H1 (cell line): ENCODE data around the gene FDXACB1. TPM values are rescaled to one million over a fixed set of nuclear protein-coding genes. Genes with fewer than 3 reads are reported as not detected.

ENCODE experiments used
- CTCF ChIA-PET: fragments of 300-600 bp; sonication (Branson Sonifier 250); formaldehyde crosslinking; loops from one replicate; lab custom pipeline; 2021; ENCODE audit not compliant: partially characterized antibody; lab: Charles Lee
- POLR2A ChIA-PET: fragments of 300-600 bp; sonication (Branson Sonifier 250); formaldehyde crosslinking; loops from one replicate; lab custom pipeline; 2021; ENCODE audit warnings: inconsistent platforms; ENCODE audit not compliant: partially characterized antibody; lab: Charles Lee
- DNase-seq, 2 experiments: peaks; one replicate each; pipeline versions ENCODE4 v3.0.0 to v3.0.0-alpha.2; 2010 to 2022; ENCODE audit warnings: low spot score in 2 of 2, low read depth in 1 of 2, mixed read lengths in 1 of 2
- FAIRE-seq: peaks from 2 replicates; lab custom pipeline; 2011; peaks lifted over from hg19 to GRCh38; lab: Jason Lieb, UNC
- H2AFZ ChIP-seq: 2 replicates; pipeline ENCODE4 v1.8.1; 2012; ENCODE audit warnings: low read length, inconsistent platforms
- H2AK5ac ChIP-seq: 2 replicates; pipeline ENCODE4 v1.6.1; 2013; ENCODE audit warnings: low read depth, low read length
- H2BK120ac ChIP-seq: replicated peaks from 2 replicates; pipeline ENCODE3; 2013; ENCODE audit warnings: low read depth, low read length, inconsistent platforms
- H2BK12ac ChIP-seq: 2 replicates; pipeline ENCODE4 v1.6.1; 2013; ENCODE audit warnings: low read depth, low read length
- H2BK15ac ChIP-seq: 2 replicates; pipeline ENCODE4 v1.6.1; 2013; ENCODE audit warnings: low read length
- H2BK20ac ChIP-seq: 2 replicates; pipeline ENCODE4 v1.6.1; 2013; ENCODE audit warnings: low read length
- H2BK5ac ChIP-seq: 2 replicates; pipeline ENCODE4 v1.6.1; 2013; ENCODE audit warnings: low read depth, low read length
- H3K14ac ChIP-seq: 2 replicates; pipeline ENCODE4 v1.6.1; 2013; ENCODE audit warnings: inconsistent platforms; ENCODE audit not compliant: insufficient read length
- H3K18ac ChIP-seq: 2 replicates; pipeline ENCODE4 v1.6.1; 2013; ENCODE audit warnings: low read length; ENCODE audit errors: extremely low read depth
- H3K23ac ChIP-seq: 2 replicates; pipeline ENCODE4 v1.6.1; 2013; ENCODE audit warnings: inconsistent platforms; ENCODE audit not compliant: insufficient read length
- H3K23me2 ChIP-seq: 2 replicates; pipeline ENCODE4 v1.6.1; 2013; ENCODE audit warnings: low read depth, low read length
- H3K27ac ChIP-seq: 2 replicates; pipeline ENCODE4 v1.6.1; 2011; ENCODE audit warnings: low read depth, low read length, inconsistent platforms
- H3K27me3 ChIP-seq, 4 experiments: replicated peaks in 1 of 4; 1 replicate in 1 of 4; 2 replicates in 3 of 4; pipeline versions ENCODE4 v1.6.1 to v1.8.1; 2011 to 2013; ENCODE audit warnings: low read length in 3 of 4, mild to moderate bottlenecking in 3 of 4, inconsistent platforms in 2 of 4, mixed read lengths in 2 of 4, moderate library complexity in 1 of 4; ENCODE audit not compliant: control insufficient read depth in 3 of 4, insufficient read depth in 3 of 4; ENCODE audit errors: extremely low read depth in 1 of 4
- H3K36me3 ChIP-seq, 4 experiments: 2 replicates each; pipeline versions ENCODE4 v1.6.1 to v1.8.1; 2011 to 2013; ENCODE audit warnings: mild to moderate bottlenecking in 4 of 4, low read length in 3 of 4, moderate library complexity in 2 of 4, control low read depth in 1 of 4, inconsistent platforms in 1 of 4; ENCODE audit not compliant: insufficient read depth in 4 of 4, control insufficient read depth in 2 of 4
- H3K4ac ChIP-seq: replicated peaks from 2 replicates; pipeline ENCODE3; 2013; ENCODE audit warnings: low read length, low read depth, mixed read lengths, inconsistent platforms; ENCODE audit not compliant: insufficient read length
- H3K4me1 ChIP-seq, 4 experiments: replicated peaks in 1 of 4; 1 replicate in 1 of 4; 2 replicates in 3 of 4; pipeline versions ENCODE4 v1.6.1 to v1.8.1; 2011 to 2013; ENCODE audit warnings: low read length in 3 of 4, inconsistent platforms in 2 of 4, mixed read lengths in 1 of 4; ENCODE audit not compliant: insufficient read depth in 4 of 4, control insufficient read depth in 3 of 4
- H3K4me2 ChIP-seq, 2 experiments: 2 replicates each; pipeline versions ENCODE4 v1.6.1 to v1.8.1; 2011 to 2013; ENCODE audit warnings: low read depth in 2 of 2, low read length in 2 of 2, control low read depth in 1 of 2, inconsistent platforms in 1 of 2, mild to moderate bottlenecking in 1 of 2; ENCODE audit not compliant: insufficient read depth in 1 of 2
- H3K4me3 ChIP-seq, 4 experiments: fragments of 200-600, 300-600 bp in 1 of 4; sonication (generic), shearing (Covaris generic), sonication (Bioruptor Twin) in 1 of 4; 2 replicates each; pipeline versions ENCODE4 v1.5.1 to v1.8.1; 2011 to 2016; ENCODE audit warnings: low read length in 4 of 4, low read depth in 3 of 4, control low read depth in 2 of 4, inconsistent platforms in 2 of 4, mild to moderate bottlenecking in 2 of 4, mixed read lengths in 1 of 4, moderate library complexity in 1 of 4; ENCODE audit not compliant: insufficient read depth in 2 of 4; ENCODE audit errors: extremely low read depth in 1 of 4
- H3K56ac ChIP-seq: replicated peaks from 2 replicates; pipeline ENCODE3; 2013; ENCODE audit warnings: low read depth, mild to moderate bottlenecking, mixed read lengths, low read length, inconsistent platforms; ENCODE audit not compliant: insufficient read length
- H3K79me1 ChIP-seq: 2 replicates; pipeline ENCODE4 v1.6.1; 2013; ENCODE audit warnings: low read depth, low read length, control low read depth
- H3K79me2 ChIP-seq, 2 experiments: 2 replicates each; pipeline versions ENCODE4 v1.6.1 to v1.8.1; 2012 to 2013; ENCODE audit warnings: low read length in 2 of 2, mild to moderate bottlenecking in 2 of 2, inconsistent platforms in 1 of 2; ENCODE audit not compliant: insufficient read depth in 2 of 2, control insufficient read depth in 1 of 2
- H3K9ac ChIP-seq, 4 experiments: replicated peaks in 1 of 4; 1 replicate in 1 of 4; 2 replicates in 3 of 4; pipeline versions ENCODE4 v1.6.1 to v1.8.1; 2011 to 2013; ENCODE audit warnings: low read depth in 3 of 4, low read length in 3 of 4, control low read depth in 2 of 4, mild to moderate bottlenecking in 2 of 4, moderate library complexity in 2 of 4, inconsistent platforms in 1 of 4; ENCODE audit errors: extremely low read depth in 1 of 4
- H3K9me3 ChIP-seq, 2 experiments: 2 replicates each; pipeline versions ENCODE4 v1.6.1 to v1.8.1; 2012 to 2013; ENCODE audit warnings: mild to moderate bottlenecking in 2 of 2, moderate library complexity in 2 of 2, control low read depth in 1 of 2, inconsistent platforms in 1 of 2, low read depth in 1 of 2, low read length in 1 of 2, mixed read lengths in 1 of 2; ENCODE audit not compliant: insufficient read depth in 2 of 2
- H4K20me1 ChIP-seq, 2 experiments: replicated peaks in 1 of 2; 2 replicates each; pipeline versions ENCODE3 to v1.8.1; 2011 to 2013; ENCODE audit warnings: inconsistent platforms in 2 of 2, low read length in 2 of 2, mild to moderate bottlenecking in 1 of 2; ENCODE audit not compliant: insufficient read depth in 2 of 2, control insufficient read depth in 1 of 2
- H4K5ac ChIP-seq: 2 replicates; pipeline ENCODE4 v1.6.1; 2013; ENCODE audit warnings: low read length, low read depth, mixed read lengths, inconsistent platforms; ENCODE audit not compliant: insufficient read length
- H4K8ac ChIP-seq: 2 replicates; pipeline ENCODE4 v1.8.0; 2013; ENCODE audit warnings: mild to moderate bottlenecking, moderate library complexity, low read length, inconsistent platforms; ENCODE audit not compliant: insufficient read depth; ENCODE audit errors: extremely low read depth
- H4K91ac ChIP-seq: replicated peaks from 2 replicates; pipeline ENCODE3; 2013; ENCODE audit warnings: low read length, mixed read lengths, inconsistent platforms; ENCODE audit not compliant: insufficient read length
- ASH2L ChIP-seq: fragments of 200-600, 300-600 bp; sonication (generic); IDR thresholded peaks from one replicate; pipeline ENCODE4 v1.7.1; 2017; ENCODE audit warnings: low read length
- CBX5 ChIP-seq: fragments of 300-800, 300-1000 bp; sonication (generic); IDR thresholded peaks from 2 replicates; pipeline ENCODE4 v1.7.1; 2016; ENCODE audit warnings: antibody characterized with exemption, low read length, low read depth
- EP300 ChIP-seq, 2 experiments: IDR thresholded peaks; 1 replicate in 1 of 2; 2 replicates in 1 of 2; pipeline ENCODE4 v1.6.1; 2011 to 2012; ENCODE audit warnings: low read depth in 2 of 2, low read length in 2 of 2, mild to moderate bottlenecking in 2 of 2, borderline replicate concordance in 1 of 2, inconsistent platforms in 1 of 2, moderate library complexity in 1 of 2
- EZH2 ChIP-seq: fragments of 200-600 bp; sonication (generic); IDR thresholded peaks from 2 replicates; pipeline ENCODE4 v1.7.1; 2012; ENCODE audit warnings: low read depth, mild to moderate bottlenecking, moderate library complexity, low read length, inconsistent platforms; ENCODE audit not compliant: severe bottlenecking
- KDM5A ChIP-seq: fragments of 200-600 bp; IDR thresholded peaks from 2 replicates; pipeline ENCODE4 v1.7.1; 2012; ENCODE audit warnings: mild to moderate bottlenecking, low read length, inconsistent platforms, mixed read lengths
- NRF1 ChIP-seq: IDR thresholded peaks from 2 replicates; pipeline ENCODE4 v1.6.1; 2011; ENCODE audit warnings: mild to moderate bottlenecking, low read depth, low read length, improper control_type of control experiment
- RAD21 ChIP-seq, 2 experiments: IDR thresholded peaks in 1 of 2; conservative IDR thresholded peaks in 1 of 2; 2 replicates each; pipeline ENCODE4 v1.6.1; 2011; ENCODE audit warnings: low read depth in 2 of 2, low read length in 2 of 2, improper control_type of control experiment in 1 of 2, inconsistent platforms in 1 of 2, mild to moderate bottlenecking in 1 of 2, moderate library complexity in 1 of 2
- RBBP5 ChIP-seq: IDR thresholded peaks from 2 replicates; pipeline ENCODE4 v1.7.1; 2012; ENCODE audit warnings: low read depth, mild to moderate bottlenecking, inconsistent platforms, low read length, moderate library complexity, borderline replicate concordance
- RFX5 ChIP-seq: IDR thresholded peaks from 2 replicates; pipeline ENCODE4 v1.6.1; 2011; ENCODE audit warnings: low read depth, low read length, improper control_type of control experiment, borderline replicate concordance
- SIRT6 ChIP-seq: IDR thresholded peaks from one replicate; pipeline ENCODE4 v1.7.1; 2012; ENCODE audit warnings: low read length, inconsistent platforms
- SP1 ChIP-seq: IDR thresholded peaks from 2 replicates; pipeline ENCODE4 v1.6.1; 2011; ENCODE audit warnings: low read depth, low read length
- SP2 ChIP-seq: IDR thresholded peaks from 2 replicates; pipeline ENCODE4 v1.6.1; 2012; ENCODE audit warnings: mild to moderate bottlenecking, low read length, inconsistent platforms
- TAF1 ChIP-seq: IDR thresholded peaks from 2 replicates; pipeline ENCODE4 v1.6.1; 2011; ENCODE audit warnings: mild to moderate bottlenecking, low read depth, low read length
- TAF7 ChIP-seq: optimal IDR thresholded peaks from 2 replicates; pipeline ENCODE3; 2011; ENCODE audit warnings: low read depth, mild to moderate bottlenecking, inconsistent platforms, low read length, moderate library complexity, borderline replicate concordance
- TEAD4 ChIP-seq: IDR thresholded peaks from 2 replicates; pipeline ENCODE4 v1.6.1; 2012; ENCODE audit warnings: low read depth, low read length, inconsistent platforms, mixed read lengths
- WGBS, 2 experiments: shearing (Covaris generic) in 1 of 2; methylation state at CpG; one replicate each; pipeline versions ENCODE4 v1.1.6 to v1.1.7; 2013 to 2015; ENCODE audit warnings: low lambda C conversion rate in 2 of 2, mixed read lengths in 2 of 2, inconsistent platforms in 1 of 2, low coverage in 1 of 2, missing lambda C conversion rate in 1 of 2; ENCODE audit not compliant: insufficient replicate concordance in 2 of 2, insufficient coverage in 1 of 2, insufficient read length in 1 of 2; ENCODE audit errors: extremely low coverage in 1 of 2, missing lambda C conversion rate in 1 of 2; 5-methylcytosine and 5-hydroxymethylcytosine counted together
- polyA plus RNA-seq, 7 experiments: library from polyadenylated mRNA; depleted of rRNA in 3 of 7; stranded (reverse) in 5 of 7; unstranded in 2 of 7; fragments of >200 nt in 5 of 7; fragments of 200-250 nt in 2 of 7; gene quantifications; 1 replicate in 5 of 7; 2 replicates in 1 of 7; 4 replicates in 1 of 7; pipeline versions ENCODE4 v1.2.1 to v1.2.3, GENCODE V29; 2011 to 2013; ENCODE audit warnings: missing spikeins in 2 of 7, mixed read lengths in 2 of 7
- total RNA-seq: library from RNA; stranded (reverse); fragmentation: NEBNext Ultra II Directional; extraction: Animal tissue kit (Norgen Biotek cat#: 25700); gene quantifications from 2 replicates; pipeline ENCODE4 v1.2.1, GENCODE V29; 2021

FDXACB1 gene
- total and polyA plus RNA-seq, 2 of the 8 experiments (the other 6 are each of a cell fraction or from before 2014, with no cell fraction given) = 1.4 to 2.3 TPM

GRCh38 chr11:111882202-111882601 is 3.2 kb upstream of the FDXACB1 start:
- H3K14ac ChIP-seq = no peak overlapping the region
- no peaks in the 10 kb centered on the region for H3K9me3 ChIP-seq
- 91% methylated on average over 5 of the region's 5 CpGs; no CpG with 5 or more reads in 1 of the 2 experiments for WGBS, 2 experiments
- H3K27me3 ChIP-seq = no peaks in the 10 kb centered on the region
- no peaks in the 10 kb centered on the region for H3K79me2 ChIP-seq
- H3K23me2 ChIP-seq = peaks cover 2% of the 10 kb centered on the region; the same call in 1 of the 2 replicates
- no peak overlapping the region for H2BK5ac ChIP-seq
- H2BK15ac ChIP-seq = no peak overlapping the region
- H4K8ac ChIP-seq = no peak overlapping the region
- no peaks in the 10 kb centered on the region for H3K36me3 ChIP-seq
- no peak overlapping the region for H3K56ac ChIP-seq
- H3K4me3 ChIP-seq = no peak overlapping the region
- H4K5ac ChIP-seq = no peak overlapping the region
- no peak overlapping the region for H2BK20ac ChIP-seq
- H4K20me1 ChIP-seq = no peaks in the 10 kb centered on the region
- CTCF ChIA-PET = interaction anchor here (1.0 to 1.7 kb wide), 13 partner anchors 12 to 116 kb away, joined by 3 to 5 read pairs (median 4); no protein-coding TSS in a partner anchor
- H3K79me1 ChIP-seq = 0 out of 2 replicates have a peak, but pooled peaks cover 2% of the 10 kb centered on the region
- no peak overlapping the region for H2BK12ac ChIP-seq
- no peak overlapping the region for H2BK120ac ChIP-seq
- no peak overlapping the region for H3K9ac ChIP-seq
- DNase-seq = no peak
- no peak overlapping the region for H3K18ac ChIP-seq
- H3K4me2 ChIP-seq = no peak overlapping the region
- H2AK5ac ChIP-seq = no peak overlapping the region
- no peak overlapping the region for H4K91ac ChIP-seq
- no peaks in the 10 kb centered on the region for H3K4me1 ChIP-seq
- no peak overlapping the region for H3K4ac ChIP-seq
- POLR2A ChIA-PET = interaction anchor here (0.7 kb wide), 1 partner anchor 29 kb away, joined by 3 read pairs; no protein-coding TSS in a partner anchor
- no peak overlapping the region for H3K27ac ChIP-seq
- H2AFZ ChIP-seq = no peak overlapping the region
- FAIRE-seq = no peak
- no peak overlapping the region for H3K23ac ChIP-seq
- TF ChIP-seq KDM5A (no peak), TAF7 (no peak), EZH2 (no peak), RAD21 (IDR thresholded peaks at IDR 0.05 in 1 of 2, conservative IDR thresholded peaks at IDR 0.05 in 1 of 2; ENCODE audit: low read depth in 2 of 2, low read length in 2 of 2) (no peak), RFX5 (no peak), TAF1 (no peak), RBBP5 (no peak), TEAD4 (no peak), NRF1 (no peak), SIRT6 (no peak), SP1 (no peak), ASH2L (no peak), CBX5 (no peak), EP300 (IDR thresholded peaks at IDR 0.05; ENCODE audit: borderline replicate concordance in 1 of 2, low read depth in 2 of 2, low read length in 2 of 2) (no peak), SP2 (no peak)
